ENCODE results near the gene TCEANC2. TPM values are rescaled to one million over a fixed set of nuclear protein-coding genes. Genes with fewer than 3 reads are reported as not detected.

Gene TCEANC2
- total RNA-seq, 4 donors from 2014 or later, result 1.4 to 7.1 (median 5.7) TPM

GRCh38 chr1:54105736-54106269 is 52.4 kb downstream of the TCEANC2 start:
- intact Hi-C loops (cut with DNase I; ENCODE audit: low total_unique reads) (no loop called here), in situ Hi-C loops (cut with MboI; ENCODE audit: low pct_ligation_motif_present in 1 of 4, low pct_unique_long_range_greater_than_20kb in 1 of 4, low sequenced_read_pairs in 3 of 4) (loop anchor here in 1 of 4 donors (25.0 kb wide), 1 partner anchor 381 kb away; no protein-coding TSS in a partner anchor)
- H3K36me3 ChIP-seq, result no peaks in the 10 kb centered on the region
- WGBS, 2 donors (ENCODE audit: low coverage in 1 of 2), result 77% methylated on average over 6 of the region's 6 CpGs; no CpG with 5 or more reads in 1 of the 2 donors
- no peak for DNase-seq
- no peak overlapping the region for H3K4me3 ChIP-seq
- no peaks in the 10 kb centered on the region for H3K9me3 ChIP-seq
- no peak overlapping the region for H3K27ac ChIP-seq
- no peaks in the 10 kb centered on the region for H3K27me3 ChIP-seq
- TF ChIP-seq CTCF (IDR thresholded peaks at IDR 0.05) (no peak), POLR2AphosphoS5 (IDR thresholded peaks at IDR 0.05) (no peak), EP300 (IDR thresholded peaks at IDR 0.05; ENCODE audit: low read depth) (no peak), POLR2A (IDR thresholded peaks at IDR 0.05) (no peak)
- H3K4me1 ChIP-seq, result no peaks in the 10 kb centered on the region

- H3K27ac ChIP-seq, result no peak overlapping the region
- H3K36me3 ChIP-seq, result no peaks in the 10 kb centered on the region
- DNase-seq, result no peak
- intact Hi-C loops (cut with DNase I; ENCODE audit: low total_unique reads) (no loop called here), in situ Hi-C loops (cut with MboI; ENCODE audit: low pct_ligation_motif_present in 1 of 4, low pct_unique_long_range_greater_than_20kb in 1 of 4, low sequenced_read_pairs in 3 of 4) (loop anchor here in 1 of 4 donors (25.0 kb wide), 1 partner anchor 380 kb away; no protein-coding TSS in a partner anchor)
- no peak for TF ChIP-seq CTCF (IDR thresholded peaks at IDR 0.05)
- no peaks in the 10 kb centered on the region for H3K4me1 ChIP-seq
- WGBS, 2 donors (ENCODE audit: low coverage in 1 of 2), result 50 to 58% methylated on average over 1 to 2 of the region's 2 CpGs
- no peaks in the 10 kb centered on the region for H3K27me3 ChIP-seq
- H3K9me3 ChIP-seq, result no peaks in the 10 kb centered on the region
- H3K4me3 ChIP-seq, result no peak overlapping the region
Observed at GRCh38 chr1:54107131-54107530, 53.7 kb downstream of the TCEANC2 start.

GRCh38 chr1:54108156-54108555 is 54.7 kb downstream of the TCEANC2 start:
- no peak overlapping the region for H3K27ac ChIP-seq
- no peak overlapping the region for H3K4me3 ChIP-seq
- intact Hi-C loops (cut with DNase I; ENCODE audit: low total_unique reads) (no loop called here), in situ Hi-C loops (cut with MboI; ENCODE audit: low pct_ligation_motif_present in 1 of 4, low pct_unique_long_range_greater_than_20kb in 1 of 4, low sequenced_read_pairs in 3 of 4) (loop anchor here in 1 of 4 donors (25.0 kb wide), 1 partner anchor 379 kb away; no protein-coding TSS in a partner anchor)
- 93 to 94% methylated on average over 3 of the region's 3 CpGs for WGBS, 2 donors (ENCODE audit: low coverage in 1 of 2)
- H3K9me3 ChIP-seq, result no peaks in the 10 kb centered on the region
- H3K36me3 ChIP-seq, result no peaks in the 10 kb centered on the region
- TF ChIP-seq CTCF (IDR thresholded peaks at IDR 0.05), result no peak
- TF ChIP-seq POLR2AphosphoS5 (IDR thresholded peaks at IDR 0.05), result no peak
- TF ChIP-seq EP300 (IDR thresholded peaks at IDR 0.05; ENCODE audit: low read depth), result no peak
- TF ChIP-seq POLR2A (IDR thresholded peaks at IDR 0.05), result no peak
- no peaks in the 10 kb centered on the region for H3K4me1 ChIP-seq
- H3K27me3 ChIP-seq, result no peaks in the 10 kb centered on the region
- DNase-seq, result no peak

- in situ Hi-C loops (cut with MboI; ENCODE audit: low pct_ligation_motif_present in 1 of 4, low pct_unique_long_range_greater_than_20kb in 1 of 4, low sequenced_read_pairs in 3 of 4) (loop anchor here in 1 of 4 donors (25.0 kb wide), 1 partner anchor 378 kb away; no protein-coding TSS in a partner anchor), intact Hi-C loops (cut with DNase I; ENCODE audit: low total_unique reads) (no loop called here)
- DNase-seq, result no peak
Observed at GRCh38 chr1:54109129-54110090, 56.0 kb downstream of the TCEANC2 start.

More at GRCh38 chr1:54109129-54110090, 56.0 kb downstream of the TCEANC2 start:
- Histone ChIP-seq H3K4me3 (no peak overlapping the region), H3K9me3 (no peaks in the 10 kb centered on the region), H3K4me1 (no peaks in the 10 kb centered on the region), H3K36me3 (no peaks in the 10 kb centered on the region), H3K27me3 (no peaks in the 10 kb centered on the region), H3K27ac (no peak overlapping the region)
- TF ChIP-seq POLR2A (IDR thresholded peaks at IDR 0.05) (no peak), POLR2AphosphoS5 (IDR thresholded peaks at IDR 0.05) (no peak), CTCF (IDR thresholded peaks at IDR 0.05) (no peak), EP300 (IDR thresholded peaks at IDR 0.05; ENCODE audit: low read depth) (no peak)
- 39 to 74% methylated on average over 4 to 6 of the region's 6 CpGs for WGBS, 2 donors (ENCODE audit: low coverage in 1 of 2)

All from transverse colon (tissue), 4 donors.